Measurements from ENCODE around the gene RHOF. TPM values are rescaled to one million over a fixed set of nuclear protein-coding genes. Genes with fewer than 3 reads are reported as not detected.

Gene RHOF
- total and polyA plus RNA-seq, 2 of the 8 experiments (the other 6 are each of a cell fraction or from before 2014, with no cell fraction given): 23.8 to 31.9 TPM

DNA sequence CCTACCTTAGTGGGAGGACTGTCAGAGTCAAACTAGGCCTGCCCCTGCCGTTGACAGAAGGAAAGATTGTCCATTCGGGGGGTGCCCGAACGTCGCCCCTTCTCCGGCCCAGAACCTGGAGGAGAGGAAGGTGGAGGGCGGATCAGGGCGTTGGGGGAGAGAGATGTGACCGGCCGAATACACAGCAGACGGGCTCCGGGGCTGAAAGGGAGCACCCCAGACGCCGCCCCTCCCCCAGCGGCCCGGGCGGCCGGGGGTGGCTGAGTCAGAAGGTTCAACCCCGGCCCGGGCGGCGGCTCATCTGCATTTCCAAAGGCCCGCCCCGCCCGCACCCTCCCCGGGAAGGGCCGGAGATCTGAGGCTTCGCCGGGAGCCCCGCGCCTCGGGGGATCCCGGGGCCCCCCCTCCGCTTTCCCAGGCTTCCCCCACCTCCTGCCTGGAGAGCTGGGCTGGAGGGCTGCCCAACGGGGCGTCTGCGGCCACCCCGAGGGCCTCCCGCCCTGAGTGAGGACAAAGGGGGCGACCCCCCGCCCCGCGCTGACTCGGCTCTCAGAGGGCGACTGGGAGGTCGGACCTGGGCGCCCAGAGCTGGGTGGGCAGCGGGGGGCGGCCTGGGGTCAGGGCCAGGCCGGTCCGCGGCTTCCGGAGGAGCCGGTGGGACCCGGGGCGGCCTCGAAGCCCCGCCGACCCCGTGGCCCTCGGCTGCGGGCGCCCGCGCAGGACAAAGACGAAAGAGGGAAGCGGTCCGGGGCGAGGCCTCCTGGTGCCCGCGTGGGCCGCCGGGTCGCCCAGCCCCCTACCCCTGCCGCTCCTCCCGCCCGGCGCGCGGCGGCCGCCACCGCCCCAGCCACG is 6.6 kb upstream of the RHOF start:
- Histone ChIP-seq H2BK120ac (replicated peaks; ENCODE audit: low read depth, low read length) (no peak overlapping the region), H3K14ac (ENCODE audit: insufficient read length) (no peak overlapping the region), H3K4me1 (replicated peaks in 1 of 4; ENCODE audit: control insufficient read depth in 3 of 4, insufficient read depth in 4 of 4, low read length in 3 of 4) (peaks cover 11 to 28% (median 19%) of the 10 kb centered on the region in 4 experiments), H3K9me3 (ENCODE audit: insufficient read depth in 2 of 2, low read depth in 1 of 2, low read length in 1 of 2) (no peaks in the 10 kb centered on the region), H3K56ac (replicated peaks; ENCODE audit: insufficient read length, low read depth, low read length) (peak overlapping the region; percentile 84), H3K9ac (replicated peaks in 1 of 4; ENCODE audit: extremely low read depth in 1 of 4, low read depth in 3 of 4, low read length in 3 of 4) (peak overlapping the region; percentile 56 to 100 (median 98); a peak in 6 of 7 replicates), H4K91ac (replicated peaks; ENCODE audit: insufficient read length, low read length) (peak overlapping the region; percentile 89), H2BK15ac (ENCODE audit: low read length) (no peak overlapping the region; the same call in 1 of the 2 replicates), H2BK5ac (ENCODE audit: low read depth, low read length) (peak overlapping the region; percentile 12; the same call in 1 of the 2 replicates), H3K79me2 (ENCODE audit: control insufficient read depth in 1 of 2, insufficient read depth in 2 of 2, low read length in 2 of 2) (peaks cover 0 to 38% of the 10 kb centered on the region in 2 experiments; a peak in 2 of 4 replicates), H4K20me1 (replicated peaks in 1 of 2; ENCODE audit: control insufficient read depth in 1 of 2, insufficient read depth in 2 of 2, low read length in 2 of 2) (peaks cover 6 to 13% of the 10 kb centered on the region in 2 experiments), H2AFZ (ENCODE audit: low read length) (no peak overlapping the region), H2BK20ac (ENCODE audit: low read length) (no peak overlapping the region), H3K27me3 (replicated peaks in 1 of 4; ENCODE audit: control insufficient read depth in 3 of 4, extremely low read depth in 1 of 4, insufficient read depth in 3 of 4, low read length in 3 of 4) (no peaks in the 10 kb centered on the region), H3K27ac (ENCODE audit: low read depth, low read length) (peak overlapping the region; percentile 97), H3K4me2 (ENCODE audit: insufficient read depth in 1 of 2, low read depth in 2 of 2, low read length in 2 of 2) (peak overlapping the region; percentile 83 to 92), H3K18ac (ENCODE audit: extremely low read depth, low read length) (no peak overlapping the region; the same call in 1 of the 2 replicates), H3K4me3 (ENCODE audit: extremely low read depth in 1 of 4, insufficient read depth in 2 of 4, low read depth in 3 of 4, low read length in 4 of 4) (peak overlapping the region; percentile 70 to 88 (median 81)), H4K5ac (ENCODE audit: insufficient read length, low read depth, low read length) (peak overlapping the region; percentile 58), H3K36me3 (ENCODE audit: control insufficient read depth in 2 of 4, insufficient read depth in 4 of 4, low read length in 3 of 4) (peaks cover 0 to 16% (median 3%) of the 10 kb centered on the region in 4 experiments; a peak in 4 of 8 replicates), H2BK12ac (ENCODE audit: low read depth, low read length) (no peak overlapping the region), H3K4ac (replicated peaks; ENCODE audit: insufficient read length, low read depth, low read length) (peak overlapping the region; percentile 59), H4K8ac (ENCODE audit: extremely low read depth, insufficient read depth, low read length) (peak overlapping the region; percentile 100), H3K79me1 (ENCODE audit: low read depth, low read length) (0 out of 2 replicates have a peak, but pooled peaks cover 6% of the 10 kb centered on the region), H3K23me2 (ENCODE audit: low read depth, low read length) (peaks cover 23% of the 10 kb centered on the region; the same call in 1 of the 2 replicates), H2AK5ac (ENCODE audit: low read depth, low read length) (no peak overlapping the region), H3K23ac (ENCODE audit: insufficient read length) (no peak overlapping the region)
- DNase-seq (ENCODE audit: low read depth in 1 of 2, low spot score in 2 of 2) (no peak), FAIRE-seq (no peak)
- CTCF ChIA-PET (ENCODE audit: partially characterized antibody): interaction anchor here (0.6 to 10.8 kb wide), 4 partner anchors 8 to 300 kb away, joined by 4 to 363 read pairs (median 84); partner anchors contain the start of gene SETD1B
- 2% methylated on average over 6 of the region's 84 CpGs; no CpG with 5 or more reads in 1 of the 2 experiments for WGBS, 2 experiments (ENCODE audit: extremely low coverage in 1 of 2, insufficient coverage in 1 of 2, insufficient read length in 1 of 2, insufficient replicate concordance in 2 of 2, low coverage in 1 of 2, low lambda C conversion rate in 2 of 2, missing lambda C conversion rate in 1 of 2)
- POLR2A ChIA-PET (ENCODE audit: partially characterized antibody): interaction anchor here (0.6 to 34.9 kb wide), 15 partner anchors 0 to 222 kb away, joined by 3 to 958 read pairs (median 5); partner anchors contain the start of genes PSMD9, RHOF and SETD1B
- no peak for TF ChIP-seq TAF7 (optimal IDR thresholded peaks at IDR 0.05; ENCODE audit: borderline replicate concordance, low read depth, low read length)
- TF ChIP-seq, protein P1, sequence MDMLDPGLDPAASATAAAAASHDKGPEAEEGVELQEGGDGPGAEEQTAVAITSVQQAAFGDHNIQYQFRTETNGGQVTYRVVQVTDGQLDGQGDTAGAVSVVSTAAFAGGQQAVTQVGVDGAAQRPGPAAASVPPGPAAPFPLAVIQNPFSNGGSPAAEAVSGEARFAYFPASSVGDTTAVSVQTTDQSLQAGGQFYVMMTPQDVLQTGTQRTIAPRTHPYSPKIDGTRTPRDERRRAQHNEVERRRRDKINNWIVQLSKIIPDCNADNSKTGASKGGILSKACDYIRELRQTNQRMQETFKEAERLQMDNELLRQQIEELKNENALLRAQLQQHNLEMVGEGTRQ (IDR thresholded peaks at IDR 0.05; ENCODE audit: low read length): no peak
- no peak for TF ChIP-seq BRCA1 (IDR thresholded peaks at IDR 0.05; ENCODE audit: low read depth, low read length)
- TF ChIP-seq, protein P2, sequence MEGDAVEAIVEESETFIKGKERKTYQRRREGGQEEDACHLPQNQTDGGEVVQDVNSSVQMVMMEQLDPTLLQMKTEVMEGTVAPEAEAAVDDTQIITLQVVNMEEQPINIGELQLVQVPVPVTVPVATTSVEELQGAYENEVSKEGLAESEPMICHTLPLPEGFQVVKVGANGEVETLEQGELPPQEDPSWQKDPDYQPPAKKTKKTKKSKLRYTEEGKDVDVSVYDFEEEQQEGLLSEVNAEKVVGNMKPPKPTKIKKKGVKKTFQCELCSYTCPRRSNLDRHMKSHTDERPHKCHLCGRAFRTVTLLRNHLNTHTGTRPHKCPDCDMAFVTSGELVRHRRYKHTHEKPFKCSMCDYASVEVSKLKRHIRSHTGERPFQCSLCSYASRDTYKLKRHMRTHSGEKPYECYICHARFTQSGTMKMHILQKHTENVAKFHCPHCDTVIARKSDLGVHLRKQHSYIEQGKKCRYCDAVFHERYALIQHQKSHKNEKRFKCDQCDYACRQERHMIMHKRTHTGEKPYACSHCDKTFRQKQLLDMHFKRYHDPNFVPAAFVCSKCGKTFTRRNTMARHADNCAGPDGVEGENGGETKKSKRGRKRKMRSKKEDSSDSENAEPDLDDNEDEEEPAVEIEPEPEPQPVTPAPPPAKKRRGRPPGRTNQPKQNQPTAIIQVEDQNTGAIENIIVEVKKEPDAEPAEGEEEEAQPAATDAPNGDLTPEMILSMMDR (IDR thresholded peaks at IDR 0.05; ENCODE audit: control extremely low read depth in 1 of 3, insufficient read depth in 1 of 3, low read depth in 1 of 3, low read length in 3 of 3): no peak
- no peak for TF ChIP-seq SRF (IDR thresholded peaks at IDR 0.05; ENCODE audit: low read depth, low read length)
- TF ChIP-seq GTF2F1 (IDR thresholded peaks at IDR 0.05; ENCODE audit: borderline replicate concordance, low read depth, low read length): no peak
